Chondrocyte (in vitro differentiated cells): Measurements from ENCODE around the gene IGF2BP1. TPM values are rescaled to one million over a fixed set of nuclear protein-coding genes. Genes with fewer than 3 reads are reported as not detected.

Source experiments
- DNase-seq: peaks from one replicate; pipeline ENCODE4 v3.0.0; 2021; ENCODE audit warnings: mixed read lengths, low spot score
- H3K27ac Mint-ChIP-seq: one replicate; pipeline ENCODE4 v1.8.0; 2021; ENCODE audit warnings: mild to moderate bottlenecking, moderate library complexity, mixed read lengths; ENCODE audit not compliant: unreplicated experiment
- H3K27me3 Mint-ChIP-seq: 2 replicates; pipeline ENCODE4 v1.8.0; 2021; ENCODE audit warnings: low read depth, mixed read lengths
- H3K36me3 Mint-ChIP-seq: 2 replicates; pipeline ENCODE4 v1.8.0; 2021; ENCODE audit warnings: low read depth, mixed read lengths
- H3K4me1 Mint-ChIP-seq: 2 replicates; pipeline ENCODE4 v1.8.0; 2021; ENCODE audit warnings: low read depth, mild to moderate bottlenecking, mixed read lengths
- H3K4me3 Mint-ChIP-seq: one replicate; pipeline ENCODE4 v1.8.0; 2021; ENCODE audit warnings: mild to moderate bottlenecking, moderate library complexity, mixed read lengths; ENCODE audit not compliant: unreplicated experiment
- H3K9me3 Mint-ChIP-seq: 2 replicates; pipeline ENCODE4 v1.8.0; 2021; ENCODE audit warnings: low read depth, mixed read lengths
- CTCF ChIP-seq: fragments of 200-600 bp; sonication (generic); IDR thresholded peaks from 2 replicates; pipeline ENCODE4 v1.5.0; 2021; ENCODE audit warnings: antibody characterized with exemption, mild to moderate bottlenecking, moderate library complexity
- total RNA-seq: library from RNA; stranded (reverse); gene quantifications from 3 replicates; pipeline ENCODE4 v1.2.1, GENCODE V29; 2021

Gene IGF2BP1
- total RNA-seq, 1 donor from 2014 or later, result 60.0 TPM

DNA sequence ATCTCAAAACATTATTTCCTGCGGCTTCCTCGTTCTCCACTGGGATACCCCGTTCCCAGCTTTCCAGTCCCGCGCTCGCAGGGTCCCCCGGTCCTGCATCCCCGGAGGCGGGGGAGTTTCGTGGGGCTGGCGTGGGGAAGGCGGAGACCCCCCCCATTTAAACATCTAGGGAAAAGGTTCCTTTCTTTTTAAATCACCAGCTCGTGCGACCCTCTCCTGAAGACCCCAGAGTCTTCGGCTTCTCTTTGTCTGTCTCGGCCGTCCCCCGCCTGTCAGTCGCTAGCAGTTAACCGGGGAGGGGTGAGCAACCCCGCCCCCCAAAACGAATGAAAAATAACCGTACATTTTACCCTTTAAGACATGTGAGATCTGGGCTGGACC lies 473 bp upstream of the IGF2BP1 start:
- peak overlapping the region; percentile 85 for H3K27ac Mint-ChIP-seq
- no peak for TF ChIP-seq CTCF
- H3K4me1 Mint-ChIP-seq, result peaks cover 36% of the 10 kb centered on the region
- peak overlapping the region; percentile 93 for H3K4me3 Mint-ChIP-seq
- no peak for DNase-seq
- H3K9me3 Mint-ChIP-seq, result no peaks in the 10 kb centered on the region
- H3K36me3 Mint-ChIP-seq, result peaks cover 3% of the 10 kb centered on the region
- peaks cover 19% of the 10 kb centered on the region for H3K27me3 Mint-ChIP-seq

GRCh38 chr17:48997827-48998586 lies 822 bp downstream of the IGF2BP1 start:
- peaks cover 48% of the 10 kb centered on the region for H3K4me1 Mint-ChIP-seq
- no peak for DNase-seq

DNA sequence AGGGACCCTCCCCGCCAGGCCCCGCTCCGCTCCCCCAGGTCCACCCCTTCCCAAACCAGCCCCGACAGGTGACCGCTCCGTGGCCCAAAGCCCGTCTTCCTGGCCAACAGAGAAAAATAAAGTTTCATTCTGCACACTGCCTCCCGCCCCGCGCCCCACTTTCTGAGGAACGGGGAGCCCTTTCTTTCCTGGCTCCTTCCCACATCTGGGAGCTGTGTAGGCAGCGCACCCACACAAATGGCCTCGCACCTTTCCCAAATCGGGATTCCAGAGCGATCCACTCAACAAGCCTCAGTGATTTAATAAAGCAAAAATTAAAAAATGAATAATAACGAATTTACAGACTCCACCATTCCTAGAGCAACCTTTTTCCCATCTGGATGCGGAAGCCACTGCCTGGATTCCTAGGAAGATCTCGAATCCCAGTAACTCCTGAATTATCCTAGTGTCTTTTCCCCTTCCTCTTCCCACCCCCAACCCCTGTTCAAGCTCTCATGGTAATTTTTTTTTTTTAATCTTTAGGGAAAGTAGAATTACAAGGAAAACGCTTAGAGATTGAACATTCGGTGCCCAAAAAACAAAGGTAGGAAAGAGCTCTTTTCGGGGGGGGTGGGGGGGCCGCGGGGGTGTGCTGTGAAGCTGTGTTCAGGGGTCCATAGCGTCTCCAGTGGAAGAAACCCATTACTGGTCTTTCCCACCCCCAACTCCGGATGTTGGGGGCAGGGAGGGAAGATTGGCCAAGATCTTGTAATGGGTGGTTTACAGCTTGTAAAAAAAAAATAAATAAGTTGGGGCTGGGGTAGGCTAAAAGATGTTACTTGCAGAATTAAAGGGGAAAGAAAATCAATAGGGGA lies 1.6 kb downstream of the IGF2BP1 start:
- Mint-ChIP-seq H3K4me3 (peak overlapping the region; percentile 93), H3K4me1 (peaks cover 56% of the 10 kb centered on the region), H3K36me3 (peaks cover 3% of the 10 kb centered on the region), H3K27ac (peak overlapping the region; percentile 96), H3K27me3 (peaks cover 10% of the 10 kb centered on the region), H3K9me3 (no peaks in the 10 kb centered on the region)
- peak; percentile 50 for TF ChIP-seq CTCF
- no peak for DNase-seq

More at GRCh38 chr17:48997827-48998586, 822 bp downstream of the IGF2BP1 start:
- peaks cover 13% of the 10 kb centered on the region for H3K27me3 Mint-ChIP-seq
- H3K36me3 Mint-ChIP-seq, result peaks cover 3% of the 10 kb centered on the region
- H3K9me3 Mint-ChIP-seq, result no peaks in the 10 kb centered on the region
- peak overlapping the region; percentile 96 for H3K27ac Mint-ChIP-seq
- peak; percentile 2 for TF ChIP-seq CTCF
- peak overlapping the region; percentile 93 for H3K4me3 Mint-ChIP-seq

DNA sequence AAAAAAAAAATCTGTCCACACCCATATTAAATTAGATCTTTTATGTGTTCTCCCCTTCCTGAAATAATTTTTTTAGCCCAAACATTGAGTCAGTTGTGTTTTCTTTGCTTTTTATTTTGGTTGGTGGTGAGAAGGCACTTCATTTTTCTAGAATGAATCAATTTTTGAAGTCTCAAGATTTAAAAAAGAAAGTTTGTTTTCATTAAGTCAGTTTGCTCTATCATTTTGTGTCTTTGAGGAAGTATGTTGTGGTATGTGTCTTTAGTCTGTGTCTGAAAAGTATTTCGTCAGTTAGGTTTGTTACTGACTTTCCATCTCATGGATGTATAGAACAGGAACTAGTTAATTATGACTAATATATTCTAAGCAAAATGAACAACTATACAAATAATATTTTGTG lies 3.8 kb downstream of the IGF2BP1 start:
- H3K4me3 Mint-ChIP-seq, result peak overlapping the region; percentile 93
- H3K36me3 Mint-ChIP-seq, result peaks cover 6% of the 10 kb centered on the region
- peaks cover 2% of the 10 kb centered on the region for H3K27me3 Mint-ChIP-seq
- peaks cover 67% of the 10 kb centered on the region for H3K4me1 Mint-ChIP-seq
- H3K9me3 Mint-ChIP-seq, result no peaks in the 10 kb centered on the region
- H3K27ac Mint-ChIP-seq, result peak overlapping the region; percentile 96
- no peak for DNase-seq
- no peak for TF ChIP-seq CTCF

GRCh38 chr17:49001671-49002070 lies 4.5 kb downstream of the IGF2BP1 start:
- H3K27ac Mint-ChIP-seq, result peak overlapping the region; percentile 96
- H3K36me3 Mint-ChIP-seq, result peaks cover 8% of the 10 kb centered on the region
- DNase-seq, result no peak
- peaks cover 69% of the 10 kb centered on the region for H3K4me1 Mint-ChIP-seq
- H3K4me3 Mint-ChIP-seq, result peak overlapping the region; percentile 93
- no peaks in the 10 kb centered on the region for H3K9me3 Mint-ChIP-seq
- TF ChIP-seq CTCF, result no peak
- H3K27me3 Mint-ChIP-seq, result no peaks in the 10 kb centered on the region
